Inferior parietal cortex (tissue), 1 donor: ENCODE measurements around the gene PTGDS.

ENCODE experiments used
- DNase-seq: peaks from one replicate; pipeline ENCODE4 v3.0.0-alpha.2; 2016; ENCODE audit errors: extremely low spot score

Gene PTGDS

GRCh38 chr9:136957901-136958300, 19.4 kb upstream of the PTGDS start:
- DNase-seq: no peak

- DNase-seq: no peak
These were observed 18.8 kb upstream of the PTGDS start for GRCh38 chr9:136958473-136958872.

GRCh38 chr9:136958898-136959850, 18.1 kb upstream of the PTGDS start:
- DNase-seq: no peak

- DNase-seq: no peak
These were observed 16.9 kb upstream of the PTGDS start for GRCh38 chr9:136960212-136960937.

GRCh38 chr9:136960938-136961275, 16.4 kb upstream of the PTGDS start:
- no peak for DNase-seq

DNA sequence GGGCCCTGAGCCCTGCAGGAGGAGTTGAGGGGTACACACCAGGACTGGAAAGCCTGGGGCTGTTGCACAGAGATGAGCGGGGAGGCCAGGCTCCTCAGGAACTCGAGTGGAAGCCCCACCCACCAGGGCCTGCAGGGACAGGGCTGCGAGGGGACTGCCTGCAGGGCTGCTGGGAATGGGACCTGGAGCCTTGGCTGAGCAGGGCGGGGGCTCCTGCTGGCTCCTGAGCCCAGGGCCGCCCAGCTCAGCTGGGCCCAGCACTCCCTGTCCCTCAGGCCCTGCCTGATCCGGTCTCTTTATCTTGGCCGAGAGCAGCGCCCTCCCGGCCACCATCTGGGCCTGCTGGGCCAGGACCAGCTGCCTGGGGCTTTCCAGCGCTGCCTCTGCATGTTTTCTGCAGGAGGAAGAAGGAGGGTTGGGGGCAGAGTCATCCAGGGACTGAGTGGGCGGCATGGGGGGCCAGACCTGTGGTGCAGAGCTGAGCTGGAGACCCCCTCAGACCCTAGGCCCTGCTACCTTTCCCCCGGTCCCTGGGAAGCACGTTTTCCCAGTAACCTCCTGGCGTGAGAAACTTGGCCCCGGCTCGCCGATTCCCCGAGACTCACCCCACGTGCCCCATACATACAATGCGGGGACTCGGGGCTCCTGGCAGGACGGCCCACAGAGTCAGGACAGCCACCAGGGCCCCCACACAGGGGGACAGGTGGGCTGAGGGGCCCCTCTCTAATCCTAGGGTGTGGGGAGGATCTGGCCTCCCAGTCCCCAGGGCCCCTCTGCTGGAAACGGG, 15.8 kb upstream of the PTGDS start:
- no peak for DNase-seq

DNA sequence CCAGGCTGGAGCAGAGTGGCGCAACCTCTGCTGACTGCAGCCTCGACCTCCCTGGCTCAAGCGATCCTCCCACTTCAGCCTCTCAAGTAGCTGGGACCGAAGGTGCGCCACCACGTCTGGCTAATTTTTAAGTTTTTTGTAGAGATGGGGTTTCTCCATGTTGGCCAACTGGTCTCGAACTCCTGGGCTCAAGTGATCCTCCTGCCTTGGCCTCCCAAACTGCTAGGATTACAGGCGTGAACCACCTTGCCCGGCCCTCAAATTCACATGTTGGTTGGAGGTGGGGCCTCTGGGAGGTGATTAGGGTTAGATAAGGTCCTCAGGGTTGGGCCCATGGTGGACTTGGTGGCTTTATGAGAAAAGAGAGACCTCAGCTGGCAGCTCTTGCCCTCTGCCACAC, 15.1 kb upstream of the PTGDS start:
- no peak for DNase-seq

GRCh38 chr9:136962701-136963248, 14.5 kb upstream of the PTGDS start:
- no peak for DNase-seq

- no peak for DNase-seq
These were observed 14.0 kb upstream of the PTGDS start for GRCh38 chr9:136963341-136963740.

DNA sequence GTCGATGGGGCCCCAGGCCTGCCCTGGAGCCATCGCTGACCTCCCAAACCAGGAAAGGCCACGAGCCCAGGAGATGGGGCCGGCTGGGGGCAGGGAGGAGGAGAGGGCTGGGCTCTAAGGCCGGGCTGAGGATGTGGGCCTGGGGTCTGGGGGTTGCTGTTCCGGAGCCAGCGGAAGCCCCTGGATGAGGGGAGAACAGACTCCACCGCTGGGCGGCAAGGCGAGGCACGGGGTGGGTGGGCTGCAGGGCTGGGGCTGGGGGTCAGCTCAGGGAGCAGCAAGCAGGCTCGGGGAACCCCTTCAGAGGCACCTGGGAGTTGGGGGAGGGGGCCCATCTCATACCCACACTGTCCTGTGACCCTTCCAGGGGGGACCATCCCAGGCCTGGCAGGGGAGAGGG, 13.6 kb upstream of the PTGDS start:
- no peak for DNase-seq

- DNase-seq: no peak
These were observed 13.1 kb upstream of the PTGDS start for GRCh38 chr9:136964171-136964689.

GRCh38 chr9:136964833-136965422, 12.4 kb upstream of the PTGDS start:
- no peak for DNase-seq

GRCh38 chr9:136965771-136966484, 11.4 kb upstream of the PTGDS start:
- no peak for DNase-seq

- DNase-seq: no peak
These were observed 8.8 kb upstream of the PTGDS start for GRCh38 chr9:136968333-136969127.

GRCh38 chr9:136969150-136969549, 8.2 kb upstream of the PTGDS start:
- DNase-seq: no peak

DNA sequence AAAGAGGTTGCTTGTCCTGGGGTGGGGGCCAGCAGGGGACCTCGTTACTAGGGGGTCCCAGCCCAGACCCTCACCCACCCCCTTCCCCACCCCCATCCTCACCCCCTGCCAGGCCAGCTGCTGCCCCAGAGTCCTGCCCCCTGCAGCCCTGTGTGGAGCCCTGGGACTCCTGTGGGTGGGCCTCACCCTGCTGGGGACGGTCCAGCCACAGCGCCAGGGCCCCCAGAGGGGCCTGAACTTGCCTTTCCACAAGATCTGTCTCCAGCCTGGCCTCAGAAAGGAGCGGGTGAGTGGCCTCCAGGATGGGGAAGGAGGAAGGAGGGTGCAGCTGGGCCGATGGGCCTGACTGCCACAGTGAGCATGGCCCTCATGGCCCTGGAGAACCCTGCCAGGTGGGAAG, 7.5 kb upstream of the PTGDS start:
- no peak for DNase-seq

DNA sequence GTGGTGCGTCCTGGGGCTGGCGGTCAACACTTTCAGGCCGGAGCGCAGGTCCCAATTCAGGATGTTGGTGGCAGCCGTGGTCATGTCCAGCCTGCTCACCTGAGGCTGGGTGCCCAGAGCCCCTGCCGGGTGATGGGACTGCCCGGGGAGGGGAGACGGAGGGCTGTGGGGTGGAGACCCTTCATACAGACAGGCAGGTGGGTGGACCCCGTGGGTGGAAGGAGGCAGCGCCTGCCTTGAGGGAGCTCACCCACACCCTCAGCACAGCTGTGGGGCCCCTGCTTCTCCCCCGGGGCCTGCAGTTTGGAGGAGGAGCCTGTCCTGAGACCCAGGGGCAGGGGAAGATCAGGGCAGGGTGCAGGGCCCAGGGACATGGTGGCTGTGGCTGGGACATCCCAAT, 6.9 kb upstream of the PTGDS start:
- no peak for DNase-seq

GRCh38 chr9:136971746-136972145, 5.6 kb upstream of the PTGDS start:
- no peak for DNase-seq

DNA sequence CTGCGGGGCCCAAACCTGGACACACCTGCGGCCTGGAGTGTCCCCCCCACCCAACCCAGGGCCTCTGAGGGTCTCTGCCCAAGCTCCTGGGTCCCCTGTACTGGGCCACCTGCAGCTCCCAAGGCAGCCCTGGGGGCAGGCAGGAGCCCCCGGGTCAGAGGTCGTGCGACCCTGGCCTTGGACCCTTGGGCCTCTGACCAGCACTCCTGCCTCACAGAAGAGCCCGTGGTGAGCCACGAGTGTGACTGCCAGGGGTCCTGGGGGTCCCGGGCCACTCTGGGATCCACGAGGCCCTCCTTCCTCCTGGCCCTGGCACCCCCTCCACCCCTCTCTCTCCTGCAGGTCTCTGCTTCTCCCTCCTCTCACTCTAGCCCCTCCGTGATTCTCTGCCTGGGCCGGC, 5.0 kb upstream of the PTGDS start:
- no peak for DNase-seq

- no peak for DNase-seq
These were observed 4.6 kb upstream of the PTGDS start for GRCh38 chr9:136972743-136973142.
